Measurements from ENCODE around the gene ADGRG6. TPM values are rescaled to one million over a fixed set of nuclear protein-coding genes. Genes with fewer than 3 reads are reported as not detected.

The ADGRG6 gene
- total RNA-seq, 1 experiment from 2014 or later: 2.2 TPM

GRCh38 chr6:142374965-142375733 is 73.3 kb downstream of the ADGRG6 start:
- peak; percentile 75 for DNase-seq (ENCODE audit: low read depth)

- DNase-seq (ENCODE audit: low read depth): no peak
Measured at GRCh38 chr6:142376115-142376514, 74.3 kb downstream of the ADGRG6 start.

DNA sequence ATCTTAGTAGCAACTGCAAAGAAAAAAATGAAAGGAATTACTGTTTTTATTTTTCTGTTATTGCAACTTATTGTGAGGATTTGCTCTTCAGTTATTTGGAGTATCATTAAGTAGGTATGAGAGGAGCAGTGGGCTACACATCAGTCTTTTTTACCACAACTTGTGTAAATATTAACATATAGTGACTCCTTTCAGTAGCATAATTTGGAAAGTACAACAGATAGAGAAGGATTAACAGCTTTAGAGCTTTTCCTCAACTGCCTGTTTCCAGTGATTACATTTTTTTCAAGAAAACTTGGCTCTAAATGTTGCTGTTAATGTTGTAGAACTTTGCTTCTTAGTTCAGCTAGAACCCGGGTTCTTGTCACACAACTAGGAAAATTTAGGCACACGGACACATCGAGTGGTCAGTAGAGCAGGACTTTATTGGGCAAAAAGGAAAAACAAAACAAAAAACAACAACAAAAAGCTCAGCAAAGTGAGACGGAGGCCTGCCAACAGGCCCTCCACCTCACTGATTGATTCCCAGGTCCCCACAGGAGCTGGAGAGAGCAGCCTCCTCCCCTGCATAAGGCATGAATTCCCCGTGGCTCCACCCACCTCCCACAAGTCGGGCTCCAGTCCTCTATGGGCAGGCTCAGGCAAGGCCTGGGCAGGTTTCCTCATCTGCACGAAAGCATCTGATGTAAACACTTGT is 75.1 kb downstream of the ADGRG6 start:
- DNase-seq (ENCODE audit: low read depth): peak; percentile 37

GRCh38 chr6:142377497-142377848 is 75.7 kb downstream of the ADGRG6 start:
- DNase-seq (ENCODE audit: low read depth): no peak

DNA sequence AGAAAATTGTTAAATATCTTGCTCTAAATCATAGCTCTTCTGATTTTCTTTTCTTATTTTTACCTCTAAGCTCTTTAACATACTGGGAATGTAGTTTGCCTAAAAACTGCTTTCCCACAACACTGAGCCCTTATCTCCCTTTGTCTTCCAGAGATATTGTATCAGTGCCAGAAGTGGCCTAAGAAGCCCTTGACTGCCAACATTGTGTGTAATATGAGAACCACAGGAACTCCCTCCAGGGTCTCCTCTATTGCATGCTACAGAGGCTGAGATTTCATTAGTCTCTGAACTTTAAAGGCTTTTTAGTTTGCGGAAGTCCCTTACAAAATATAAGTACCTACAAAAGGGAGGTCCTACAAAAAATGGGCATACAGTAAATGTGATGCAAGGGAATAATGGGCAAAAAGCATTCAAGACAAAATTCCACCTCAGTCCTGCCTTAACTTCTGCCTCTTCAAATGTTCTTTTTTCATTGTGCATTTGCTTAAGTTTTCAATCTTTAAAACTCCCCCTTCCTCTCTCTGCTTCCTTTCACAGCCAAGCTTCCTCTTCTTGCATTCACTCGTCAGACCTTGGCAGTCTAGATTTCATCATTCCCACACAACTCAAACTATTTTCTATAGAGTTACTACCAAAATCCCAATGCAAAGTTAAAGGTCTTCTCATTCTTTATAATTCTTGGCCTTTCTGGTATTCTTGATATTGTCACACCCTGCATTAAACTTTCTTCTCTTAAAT is 76.5 kb downstream of the ADGRG6 start:
- peak; percentile 77 for DNase-seq (ENCODE audit: low read depth)

- no peak for DNase-seq (ENCODE audit: low read depth)
Measured at GRCh38 chr6:142380626-142381025, 78.8 kb downstream of the ADGRG6 start.

DNA sequence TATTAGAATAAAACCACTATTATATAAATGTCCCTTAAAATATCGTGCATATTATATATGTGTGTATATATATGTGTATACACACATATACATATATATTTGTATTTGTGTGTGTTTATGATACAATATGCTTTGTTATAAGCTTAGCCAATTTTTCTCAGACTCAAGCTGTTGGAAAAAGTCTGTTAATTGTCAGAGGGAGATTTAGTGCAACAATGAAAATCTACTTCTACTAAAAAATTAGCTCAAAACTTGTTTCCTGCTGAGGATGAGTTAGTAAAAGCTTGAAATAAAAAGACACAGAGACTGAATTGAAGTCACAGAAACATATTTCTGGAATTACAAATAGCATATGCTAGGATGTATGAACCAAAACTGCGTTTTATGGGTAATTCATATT is 79.4 kb downstream of the ADGRG6 start:
- DNase-seq (ENCODE audit: low read depth): no peak

DNA sequence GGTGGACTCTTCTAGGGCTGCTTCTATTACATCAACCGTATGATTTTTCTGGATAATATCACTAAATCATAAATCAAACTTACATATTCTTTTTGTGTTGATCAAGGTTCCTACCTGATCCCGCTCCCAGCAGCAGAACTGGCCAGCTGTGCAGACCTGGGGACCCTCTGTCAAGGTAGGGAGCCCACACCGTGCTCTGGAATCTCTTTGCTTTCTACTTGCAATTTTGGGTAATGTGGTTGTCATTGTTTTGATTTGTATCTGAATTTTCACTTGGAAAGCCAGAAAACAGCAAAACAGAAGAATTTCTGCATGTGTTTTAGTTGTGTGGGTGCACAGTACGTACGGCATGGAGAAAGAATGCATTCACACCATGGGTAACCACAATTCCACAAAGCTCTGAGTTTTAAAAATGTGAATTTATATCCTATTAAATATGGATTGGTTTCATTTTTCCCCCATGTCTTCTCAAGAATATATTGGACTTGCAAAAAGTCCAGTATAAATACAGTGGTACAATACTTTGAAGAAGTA is 80.1 kb downstream of the ADGRG6 start:
- DNase-seq (ENCODE audit: low read depth): no peak

- no peak for DNase-seq (ENCODE audit: low read depth)
Measured at GRCh38 chr6:142384519-142385254, 82.9 kb downstream of the ADGRG6 start.

- DNase-seq (ENCODE audit: low read depth): no peak
Measured at GRCh38 chr6:142385352-142385751, 83.5 kb downstream of the ADGRG6 start.

DNA sequence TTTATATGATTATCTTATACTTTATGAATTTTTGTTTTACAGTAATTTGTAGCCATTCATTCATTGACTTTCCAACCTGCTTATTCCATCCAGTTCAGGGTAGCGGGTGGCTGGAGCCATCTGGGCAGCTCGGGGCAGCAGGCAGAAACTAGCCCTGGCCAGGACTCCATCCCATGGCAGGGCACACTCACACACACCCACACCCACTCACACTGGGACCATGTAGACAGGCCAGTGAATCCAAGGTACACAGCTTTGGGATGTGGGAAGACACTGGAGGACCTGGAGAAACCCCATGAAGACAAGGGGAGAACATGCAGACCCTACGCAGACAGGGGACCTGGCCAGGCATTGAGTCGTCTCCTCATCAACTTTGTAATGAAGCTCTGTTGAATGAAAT is 84.8 kb downstream of the ADGRG6 start:
- no peak for DNase-seq (ENCODE audit: low read depth)

- DNase-seq (ENCODE audit: low read depth): peak; percentile 17
Measured at GRCh38 chr6:142387997-142388815, 86.4 kb downstream of the ADGRG6 start.

GRCh38 chr6:142395266-142395665 is 93.5 kb downstream of the ADGRG6 start:
- DNase-seq (ENCODE audit: low read depth): no peak

DNA sequence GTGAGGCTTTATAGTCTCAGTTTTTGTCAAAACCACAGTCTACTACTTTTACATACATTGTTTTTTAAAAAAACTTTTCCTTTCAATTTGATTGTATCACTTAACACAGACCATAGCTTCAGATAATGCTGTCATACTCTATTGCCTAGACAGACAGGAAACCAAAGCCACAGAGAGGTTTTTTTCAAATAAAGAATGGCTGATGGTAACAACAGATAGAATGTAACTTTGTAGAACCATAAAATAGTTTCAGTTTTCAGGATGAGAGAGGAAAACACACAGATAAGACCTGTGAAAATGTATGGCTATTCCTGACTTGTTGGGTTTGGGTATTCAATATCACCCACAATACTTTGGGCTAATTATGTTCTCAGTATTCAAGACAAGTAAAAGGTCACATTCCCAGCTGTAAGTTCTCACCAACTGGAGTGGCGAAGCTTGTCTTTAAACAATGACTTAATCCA is 94.0 kb downstream of the ADGRG6 start:
- DNase-seq (ENCODE audit: low read depth): peak; percentile 56

- DNase-seq (ENCODE audit: low read depth): no peak
Measured at GRCh38 chr6:142398353-142398752, 96.5 kb downstream of the ADGRG6 start.

DNA sequence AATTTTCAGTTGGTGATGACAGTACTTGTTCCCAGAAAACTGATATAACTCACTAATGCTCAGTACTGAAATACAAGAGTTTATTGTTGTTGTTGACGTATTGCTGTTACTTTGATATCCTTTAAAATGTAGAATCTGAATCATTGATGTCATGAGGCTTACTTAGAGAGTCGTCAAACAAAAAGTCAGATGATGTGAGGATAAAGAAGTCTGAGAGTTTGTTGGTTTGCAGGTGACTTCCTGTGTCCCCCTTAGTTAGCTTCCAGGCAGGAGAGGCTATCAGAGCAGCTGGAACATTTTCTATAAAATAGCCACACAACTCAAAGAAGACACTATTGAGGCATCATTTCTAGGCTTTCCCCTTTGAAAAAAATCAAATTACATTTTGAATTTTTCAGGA is 97.9 kb downstream of the ADGRG6 start:
- no peak for DNase-seq (ENCODE audit: low read depth)

GRCh38 chr6:142400495-142400894 is 98.7 kb downstream of the ADGRG6 start:
- peak; percentile 70 for DNase-seq (ENCODE audit: low read depth)

DNA sequence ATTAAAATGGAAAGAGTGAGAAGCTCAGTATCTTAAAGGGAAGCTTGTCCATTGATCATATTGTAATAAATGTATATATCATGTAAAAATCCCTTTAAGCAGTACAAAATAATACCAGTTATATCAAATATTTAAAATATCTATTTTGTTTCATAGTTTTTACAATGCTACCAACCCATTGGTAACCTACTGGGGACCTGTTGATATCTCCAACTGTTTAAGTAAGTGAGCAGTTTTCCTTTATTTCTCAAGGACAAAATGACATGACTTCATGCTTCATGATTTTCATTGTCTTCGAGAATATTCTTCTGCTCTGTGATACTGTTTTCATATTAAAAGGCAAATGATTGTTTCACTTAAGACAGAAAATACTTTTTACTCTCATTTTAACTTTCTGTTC is 100.0 kb downstream of the ADGRG6 start:
- DNase-seq (ENCODE audit: low read depth): no peak

- no peak for DNase-seq (ENCODE audit: low read depth)
Measured at GRCh38 chr6:142404751-142405150, 102.9 kb downstream of the ADGRG6 start.

- DNase-seq (ENCODE audit: low read depth): no peak
Measured at GRCh38 chr6:142406131-142406530, 104.3 kb downstream of the ADGRG6 start.

Data from Daoy (cell line).